H1 (cell line): ENCODE measurements around the gene RAET1L. TPM values are rescaled to one million over a fixed set of nuclear protein-coding genes. Genes with fewer than 3 reads are reported as not detected.
A peak's percentile ranks its signal among the peaks of the same experiment; 100 is the strongest.

ENCODE experiments used
- CTCF ChIA-PET: fragments of 300-600 bp; sonication (Branson Sonifier 250); formaldehyde crosslinking; loops from one replicate; lab custom pipeline; 2021; ENCODE audit not compliant: partially characterized antibody; lab: Charles Lee
- POLR2A ChIA-PET: fragments of 300-600 bp; sonication (Branson Sonifier 250); formaldehyde crosslinking; loops from one replicate; lab custom pipeline; 2021; ENCODE audit warnings: inconsistent platforms; ENCODE audit not compliant: partially characterized antibody; lab: Charles Lee
- DNase-seq, 2 experiments: peaks; one replicate each; pipeline versions ENCODE4 v3.0.0 to v3.0.0-alpha.2; 2010 to 2022; ENCODE audit warnings: low spot score in 2 of 2, low read depth in 1 of 2, mixed read lengths in 1 of 2
- FAIRE-seq: peaks from 2 replicates; lab custom pipeline; 2011; peaks lifted over from hg19 to GRCh38; lab: Jason Lieb, UNC
- H2AFZ ChIP-seq: 2 replicates; pipeline ENCODE4 v1.8.1; 2012; ENCODE audit warnings: low read length, inconsistent platforms
- H2AK5ac ChIP-seq: 2 replicates; pipeline ENCODE4 v1.6.1; 2013; ENCODE audit warnings: low read depth, low read length
- H2BK120ac ChIP-seq: replicated peaks from 2 replicates; pipeline ENCODE3; 2013; ENCODE audit warnings: low read depth, low read length, inconsistent platforms
- H2BK12ac ChIP-seq: 2 replicates; pipeline ENCODE4 v1.6.1; 2013; ENCODE audit warnings: low read depth, low read length
- H2BK15ac ChIP-seq: 2 replicates; pipeline ENCODE4 v1.6.1; 2013; ENCODE audit warnings: low read length
- H2BK20ac ChIP-seq: 2 replicates; pipeline ENCODE4 v1.6.1; 2013; ENCODE audit warnings: low read length
- H2BK5ac ChIP-seq: 2 replicates; pipeline ENCODE4 v1.6.1; 2013; ENCODE audit warnings: low read depth, low read length
- H3K14ac ChIP-seq: 2 replicates; pipeline ENCODE4 v1.6.1; 2013; ENCODE audit warnings: inconsistent platforms; ENCODE audit not compliant: insufficient read length
- H3K18ac ChIP-seq: 2 replicates; pipeline ENCODE4 v1.6.1; 2013; ENCODE audit warnings: low read length; ENCODE audit errors: extremely low read depth
- H3K23ac ChIP-seq: 2 replicates; pipeline ENCODE4 v1.6.1; 2013; ENCODE audit warnings: inconsistent platforms; ENCODE audit not compliant: insufficient read length
- H3K23me2 ChIP-seq: 2 replicates; pipeline ENCODE4 v1.6.1; 2013; ENCODE audit warnings: low read depth, low read length
- H3K27ac ChIP-seq: 2 replicates; pipeline ENCODE4 v1.6.1; 2011; ENCODE audit warnings: low read depth, low read length, inconsistent platforms
- H3K27me3 ChIP-seq, 4 experiments: replicated peaks in 1 of 4; 1 replicate in 1 of 4; 2 replicates in 3 of 4; pipeline versions ENCODE4 v1.6.1 to v1.8.1; 2011 to 2013; ENCODE audit warnings: low read length in 3 of 4, mild to moderate bottlenecking in 3 of 4, inconsistent platforms in 2 of 4, mixed read lengths in 2 of 4, moderate library complexity in 1 of 4; ENCODE audit not compliant: control insufficient read depth in 3 of 4, insufficient read depth in 3 of 4; ENCODE audit errors: extremely low read depth in 1 of 4
- H3K36me3 ChIP-seq, 4 experiments: 2 replicates each; pipeline versions ENCODE4 v1.6.1 to v1.8.1; 2011 to 2013; ENCODE audit warnings: mild to moderate bottlenecking in 4 of 4, low read length in 3 of 4, moderate library complexity in 2 of 4, control low read depth in 1 of 4, inconsistent platforms in 1 of 4; ENCODE audit not compliant: insufficient read depth in 4 of 4, control insufficient read depth in 2 of 4
- H3K4ac ChIP-seq: replicated peaks from 2 replicates; pipeline ENCODE3; 2013; ENCODE audit warnings: low read length, low read depth, mixed read lengths, inconsistent platforms; ENCODE audit not compliant: insufficient read length
- H3K4me1 ChIP-seq, 4 experiments: replicated peaks in 1 of 4; 1 replicate in 1 of 4; 2 replicates in 3 of 4; pipeline versions ENCODE4 v1.6.1 to v1.8.1; 2011 to 2013; ENCODE audit warnings: low read length in 3 of 4, inconsistent platforms in 2 of 4, mixed read lengths in 1 of 4; ENCODE audit not compliant: insufficient read depth in 4 of 4, control insufficient read depth in 3 of 4
- H3K4me2 ChIP-seq, 2 experiments: 2 replicates each; pipeline versions ENCODE4 v1.6.1 to v1.8.1; 2011 to 2013; ENCODE audit warnings: low read depth in 2 of 2, low read length in 2 of 2, control low read depth in 1 of 2, inconsistent platforms in 1 of 2, mild to moderate bottlenecking in 1 of 2; ENCODE audit not compliant: insufficient read depth in 1 of 2
- H3K4me3 ChIP-seq, 4 experiments: fragments of 200-600, 300-600 bp in 1 of 4; sonication (generic), shearing (Covaris generic), sonication (Bioruptor Twin) in 1 of 4; 2 replicates each; pipeline versions ENCODE4 v1.5.1 to v1.8.1; 2011 to 2016; ENCODE audit warnings: low read length in 4 of 4, low read depth in 3 of 4, control low read depth in 2 of 4, inconsistent platforms in 2 of 4, mild to moderate bottlenecking in 2 of 4, mixed read lengths in 1 of 4, moderate library complexity in 1 of 4; ENCODE audit not compliant: insufficient read depth in 2 of 4; ENCODE audit errors: extremely low read depth in 1 of 4
- H3K56ac ChIP-seq: replicated peaks from 2 replicates; pipeline ENCODE3; 2013; ENCODE audit warnings: low read depth, mild to moderate bottlenecking, mixed read lengths, low read length, inconsistent platforms; ENCODE audit not compliant: insufficient read length
- H3K79me1 ChIP-seq: 2 replicates; pipeline ENCODE4 v1.6.1; 2013; ENCODE audit warnings: low read depth, low read length, control low read depth
- H3K79me2 ChIP-seq, 2 experiments: 2 replicates each; pipeline versions ENCODE4 v1.6.1 to v1.8.1; 2012 to 2013; ENCODE audit warnings: low read length in 2 of 2, mild to moderate bottlenecking in 2 of 2, inconsistent platforms in 1 of 2; ENCODE audit not compliant: insufficient read depth in 2 of 2, control insufficient read depth in 1 of 2
- H3K9ac ChIP-seq, 4 experiments: replicated peaks in 1 of 4; 1 replicate in 1 of 4; 2 replicates in 3 of 4; pipeline versions ENCODE4 v1.6.1 to v1.8.1; 2011 to 2013; ENCODE audit warnings: low read depth in 3 of 4, low read length in 3 of 4, control low read depth in 2 of 4, mild to moderate bottlenecking in 2 of 4, moderate library complexity in 2 of 4, inconsistent platforms in 1 of 4; ENCODE audit errors: extremely low read depth in 1 of 4
- H3K9me3 ChIP-seq, 2 experiments: 2 replicates each; pipeline versions ENCODE4 v1.6.1 to v1.8.1; 2012 to 2013; ENCODE audit warnings: mild to moderate bottlenecking in 2 of 2, moderate library complexity in 2 of 2, control low read depth in 1 of 2, inconsistent platforms in 1 of 2, low read depth in 1 of 2, low read length in 1 of 2, mixed read lengths in 1 of 2; ENCODE audit not compliant: insufficient read depth in 2 of 2
- H4K20me1 ChIP-seq, 2 experiments: replicated peaks in 1 of 2; 2 replicates each; pipeline versions ENCODE3 to v1.8.1; 2011 to 2013; ENCODE audit warnings: inconsistent platforms in 2 of 2, low read length in 2 of 2, mild to moderate bottlenecking in 1 of 2; ENCODE audit not compliant: insufficient read depth in 2 of 2, control insufficient read depth in 1 of 2
- H4K5ac ChIP-seq: 2 replicates; pipeline ENCODE4 v1.6.1; 2013; ENCODE audit warnings: low read length, low read depth, mixed read lengths, inconsistent platforms; ENCODE audit not compliant: insufficient read length
- H4K8ac ChIP-seq: 2 replicates; pipeline ENCODE4 v1.8.0; 2013; ENCODE audit warnings: mild to moderate bottlenecking, moderate library complexity, low read length, inconsistent platforms; ENCODE audit not compliant: insufficient read depth; ENCODE audit errors: extremely low read depth
- H4K91ac ChIP-seq: replicated peaks from 2 replicates; pipeline ENCODE3; 2013; ENCODE audit warnings: low read length, mixed read lengths, inconsistent platforms; ENCODE audit not compliant: insufficient read length
- BRCA1 ChIP-seq: IDR thresholded peaks from 2 replicates; pipeline ENCODE4 v1.6.1; 2012; ENCODE audit warnings: low read depth, low read length, improper control_type of control experiment
- CBX8 ChIP-seq: fragments of 300-800, 300-1000 bp; sonication (generic); IDR thresholded peaks from 2 replicates; pipeline ENCODE4 v1.7.1; 2016; ENCODE audit warnings: low read depth, low read length, borderline replicate concordance
- CHD1 ChIP-seq: IDR thresholded peaks from 2 replicates; pipeline ENCODE4 v1.6.1; 2012; ENCODE audit warnings: low read depth, low read length, improper control_type of control experiment
- EZH2 ChIP-seq: fragments of 200-600 bp; sonication (generic); IDR thresholded peaks from 2 replicates; pipeline ENCODE4 v1.7.1; 2012; ENCODE audit warnings: low read depth, mild to moderate bottlenecking, moderate library complexity, low read length, inconsistent platforms; ENCODE audit not compliant: severe bottlenecking
- GABPA ChIP-seq: IDR thresholded peaks from 2 replicates; pipeline ENCODE4 v1.6.1; 2011; ENCODE audit warnings: mild to moderate bottlenecking, low read length, moderate library complexity, borderline replicate concordance; ENCODE audit not compliant: insufficient read depth
- MAFK ChIP-seq: IDR thresholded peaks from 2 replicates; pipeline ENCODE4 v1.6.1; 2012; ENCODE audit warnings: low read depth, mild to moderate bottlenecking, improper control_type of control experiment, low read length
- NANOG ChIP-seq: IDR thresholded peaks from 2 replicates; pipeline ENCODE4 v1.6.1; 2011; ENCODE audit warnings: low read length, low read depth, mild to moderate bottlenecking, inconsistent platforms; ENCODE audit not compliant: insufficient read depth, poor library complexity, severe bottlenecking
- POU5F1 ChIP-seq: IDR thresholded peaks from 2 replicates; pipeline ENCODE4 v1.6.1; 2011; ENCODE audit warnings: low read depth, mild to moderate bottlenecking, low read length, moderate library complexity
- RNF2 ChIP-seq: fragments of 200-900, 300-1000 bp; sonication (generic); IDR thresholded peaks from 2 replicates; pipeline ENCODE4 v1.7.1; 2016; ENCODE audit warnings: borderline replicate concordance, low read depth, mild to moderate bottlenecking, antibody characterized with exemption, low read length; ENCODE audit not compliant: poor library complexity, severe bottlenecking; ENCODE audit errors: missing control alignments
- SP1 ChIP-seq: IDR thresholded peaks from 2 replicates; pipeline ENCODE4 v1.6.1; 2011; ENCODE audit warnings: low read depth, low read length
- YY1 ChIP-seq: IDR thresholded peaks from 2 replicates; pipeline ENCODE4 v1.6.1; 2011; ENCODE audit warnings: low read depth, mild to moderate bottlenecking, low read length
- WGBS, 2 experiments: shearing (Covaris generic) in 1 of 2; methylation state at CpG; one replicate each; pipeline versions ENCODE4 v1.1.6 to v1.1.7; 2013 to 2015; ENCODE audit warnings: low lambda C conversion rate in 2 of 2, mixed read lengths in 2 of 2, inconsistent platforms in 1 of 2, low coverage in 1 of 2, missing lambda C conversion rate in 1 of 2; ENCODE audit not compliant: insufficient replicate concordance in 2 of 2, insufficient coverage in 1 of 2, insufficient read length in 1 of 2; ENCODE audit errors: extremely low coverage in 1 of 2, missing lambda C conversion rate in 1 of 2; 5-methylcytosine and 5-hydroxymethylcytosine counted together
- polyA plus RNA-seq, 7 experiments: library from polyadenylated mRNA; depleted of rRNA in 3 of 7; stranded (reverse) in 5 of 7; unstranded in 2 of 7; fragments of >200 nt in 5 of 7; fragments of 200-250 nt in 2 of 7; gene quantifications; 1 replicate in 5 of 7; 2 replicates in 1 of 7; 4 replicates in 1 of 7; pipeline versions ENCODE4 v1.2.1 to v1.2.3, GENCODE V29; 2011 to 2013; ENCODE audit warnings: missing spikeins in 2 of 7, mixed read lengths in 2 of 7
- total RNA-seq: library from RNA; stranded (reverse); fragmentation: NEBNext Ultra II Directional; extraction: Animal tissue kit (Norgen Biotek cat#: 25700); gene quantifications from 2 replicates; pipeline ENCODE4 v1.2.1, GENCODE V29; 2021

RAET1L gene
- total and polyA plus RNA-seq, 2 of the 8 experiments (the other 6 are each of a cell fraction or from before 2014, with no cell fraction given): not detected

GRCh38 chr6:149995235-149995750 lies 30.0 kb downstream of the RAET1L start:
- Histone ChIP-seq H2BK15ac (no peak overlapping the region), H3K9me3 (no peaks in the 10 kb centered on the region), H4K8ac (no peak overlapping the region), H3K36me3 (no peaks in the 10 kb centered on the region), H3K23ac (no peak overlapping the region), H3K79me2 (no peaks in the 10 kb centered on the region), H4K91ac (no peak overlapping the region), H2BK5ac (no peak overlapping the region), H3K4me3 (no peak overlapping the region), H2AK5ac (no peak overlapping the region), H4K20me1 (peaks cover 6 to 9% of the 10 kb centered on the region in 2 experiments), H4K5ac (no peak overlapping the region), H2BK20ac (no peak overlapping the region), H3K4me1 (peaks cover under 1 to 11% (median 4%) of the 10 kb centered on the region in 4 experiments; a peak in 6 of 7 replicates), H3K18ac (no peak overlapping the region), H3K4ac (no peak overlapping the region), H2BK120ac (no peak overlapping the region), H3K23me2 (no peaks in the 10 kb centered on the region; the same call in 1 of the 2 replicates), H3K14ac (no peak overlapping the region), H2AFZ (no peak overlapping the region), H3K79me1 (no peaks in the 10 kb centered on the region), H3K27me3 (peaks cover 27 to 51% (median 42%) of the 10 kb centered on the region in 4 experiments), H3K27ac (no peak overlapping the region), H2BK12ac (no peak overlapping the region), H3K56ac (no peak overlapping the region), H3K9ac (no peak overlapping the region), H3K4me2 (no peak overlapping the region)
- DNase-seq: peak in 1 of 2 experiments; percentile 31
- CTCF ChIA-PET: interaction anchor here (0.7 to 3.6 kb wide), 13 partner anchors 9 to 160 kb away, joined by 3 to 23 read pairs (median 4); no protein-coding TSS in a partner anchor
- WGBS, 2 experiments: 70% methylated on average over 6 of the region's 6 CpGs; no CpG with 5 or more reads in 1 of the 2 experiments
- no peak for TF ChIP-seq POU5F1
- no peak for TF ChIP-seq NANOG
- no peak for TF ChIP-seq CBX8
- no peak for TF ChIP-seq BRCA1
- no peak for TF ChIP-seq RNF2
- TF ChIP-seq YY1: no peak
- no peak for TF ChIP-seq MAFK
- TF ChIP-seq CHD1: no peak
- TF ChIP-seq EZH2: no peak
- TF ChIP-seq SP1: no peak
- TF ChIP-seq GABPA: no peak
- POLR2A ChIA-PET: no interaction called here
- no peak for FAIRE-seq
